GM19035 (cell line): ENCODE measurements around the gene IGSF23.
"Not testable (repeated sequence)": the region's sequence is repeated elsewhere in the genome, so short reads cannot be mapped to it uniquely, and the experiment has no call there.

Source experiments
- ATAC-seq: cut with Tn5 transposase; IDR thresholded peaks from one replicate; pipeline ENCODE4 v1.9.1; 2021; ENCODE audit not compliant: unreplicated experiment

The IGSF23 gene

GRCh38 chr19:44611812-44612295 is 1.5 kb upstream of the IGSF23 start:
- no peak for ATAC-seq

GRCh38 chr19:44614313-44614712 is 950 bp downstream of the IGSF23 start:
- no peak for ATAC-seq

- no peak for ATAC-seq
Measured at GRCh38 chr19:44615863-44616247, 2.5 kb downstream of the IGSF23 start.

GRCh38 chr19:44617110-44617880 is 3.9 kb downstream of the IGSF23 start:
- no peak for ATAC-seq

GRCh38 chr19:44618640-44619357 is 5.4 kb downstream of the IGSF23 start:
- no peak for ATAC-seq

- ATAC-seq = no peak
Measured at GRCh38 chr19:44620667-44621066, 7.3 kb downstream of the IGSF23 start.

- ATAC-seq = no peak
Measured at GRCh38 chr19:44621367-44621766, 8.0 kb downstream of the IGSF23 start.

GRCh38 chr19:44623080-44623479 is 9.7 kb downstream of the IGSF23 start:
- ATAC-seq = no peak

- no peak for ATAC-seq
Measured at GRCh38 chr19:44623626-44624025, 10.3 kb downstream of the IGSF23 start.

- ATAC-seq = no peak
Measured at GRCh38 chr19:44624840-44625354, 11.5 kb downstream of the IGSF23 start.

GRCh38 chr19:44625637-44626036 is 12.3 kb downstream of the IGSF23 start:
- not testable (repeated sequence) for ATAC-seq

- ATAC-seq = no peak
Measured at GRCh38 chr19:44626048-44626624, 12.8 kb downstream of the IGSF23 start.

- no peak for ATAC-seq
Measured at GRCh38 chr19:44627631-44628030, 14.3 kb downstream of the IGSF23 start.

- no peak for ATAC-seq
Measured at GRCh38 chr19:44628793-44629192, 15.4 kb downstream of the IGSF23 start.

GRCh38 chr19:44631611-44632010 is 18.2 kb downstream of the IGSF23 start:
- ATAC-seq = not testable (repeated sequence)

- ATAC-seq = not testable (repeated sequence)
Measured at GRCh38 chr19:44634058-44634457, 20.7 kb downstream of the IGSF23 start.

- ATAC-seq = no peak
Measured at GRCh38 chr19:44634785-44635184, 21.4 kb downstream of the IGSF23 start.

GRCh38 chr19:44635581-44636438 is 22.4 kb downstream of the IGSF23 start:
- ATAC-seq = no peak

GRCh38 chr19:44636439-44637389 is 23.4 kb downstream of the IGSF23 start:
- ATAC-seq = no peak

- ATAC-seq = no peak
Measured at GRCh38 chr19:44637390-44637764, 24.0 kb downstream of the IGSF23 start.
